LHCN-M2 (cell line): ENCODE measurements around the gene CFAP221. TPM values are rescaled to one million over a fixed set of nuclear protein-coding genes. Genes with fewer than 3 reads are reported as not detected.
A peak's percentile ranks its signal among the peaks of the same experiment; 100 is the strongest.

Experiments used
- DNase-seq: peaks from one replicate; pipeline ENCODE4 v3.0.0-alpha.2; 2012; ENCODE audit warnings: low read depth
- polyA plus RNA-seq: library from polyadenylated mRNA; unstranded; fragments of >200 nt; gene quantifications from one replicate; pipeline ENCODE4 v1.2.1, GENCODE V29; 2012; ENCODE audit warnings: missing spikeins
- total RNA-seq: library from RNA; depleted of rRNA; stranded (reverse); fragments of >200 nt; gene quantifications from 2 replicates; pipeline ENCODE4 v1.2.3, GENCODE V29; 2014; rRNA removed

CFAP221 gene
- total RNA-seq, result not detected in 2 replicates
- not detected for polyA plus RNA-seq

DNA sequence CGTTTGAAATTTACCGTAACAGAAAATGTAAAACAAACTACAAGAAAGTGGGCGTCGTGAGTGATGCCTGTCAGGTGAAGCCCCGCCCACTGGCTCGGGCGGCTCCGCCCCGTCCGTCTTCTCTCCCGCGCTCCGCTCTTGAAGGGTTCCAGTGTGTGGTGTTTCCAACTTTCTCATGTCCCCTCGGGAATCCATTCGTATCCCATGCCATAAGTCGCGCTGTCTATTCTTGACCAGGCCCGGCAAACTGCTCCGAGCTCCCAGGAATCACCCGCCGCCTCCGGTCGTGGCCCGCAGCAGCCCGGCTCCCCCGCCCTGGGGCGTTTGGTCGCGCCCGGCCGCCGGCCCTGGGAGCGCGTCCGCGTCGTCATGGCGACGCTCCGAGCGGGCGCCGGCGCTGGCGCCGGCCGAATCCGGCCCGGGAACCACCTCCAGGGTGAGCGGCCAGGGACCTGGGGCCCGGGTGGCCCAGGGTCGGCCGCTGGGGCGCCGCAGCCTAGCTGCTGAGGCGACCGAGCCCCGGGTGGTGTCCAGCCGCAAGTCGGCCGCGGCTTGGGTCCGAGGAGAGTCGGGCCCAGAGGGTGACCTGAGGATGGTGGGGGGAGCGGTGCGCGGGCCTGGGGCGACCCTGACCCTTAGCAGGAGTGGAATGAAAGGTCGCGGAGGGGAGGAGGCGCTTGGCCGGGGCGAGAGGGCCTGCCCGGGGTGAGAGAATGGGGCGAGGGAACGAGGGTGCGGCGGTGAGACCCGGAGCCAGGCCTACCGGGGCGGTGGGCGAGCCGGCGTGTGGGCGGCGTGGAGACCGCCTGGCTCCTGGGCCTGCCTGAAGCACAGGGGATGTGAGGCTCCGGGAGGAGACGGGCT, at the start of gene CFAP221:
Gene CFAP221, plus strand, starts transcription at position 375 of the 864 bp plus-strand sequence. CDS start 1,683 bp downstream, outside the sequence.
- DNase-seq, result peak; percentile 55

DNA sequence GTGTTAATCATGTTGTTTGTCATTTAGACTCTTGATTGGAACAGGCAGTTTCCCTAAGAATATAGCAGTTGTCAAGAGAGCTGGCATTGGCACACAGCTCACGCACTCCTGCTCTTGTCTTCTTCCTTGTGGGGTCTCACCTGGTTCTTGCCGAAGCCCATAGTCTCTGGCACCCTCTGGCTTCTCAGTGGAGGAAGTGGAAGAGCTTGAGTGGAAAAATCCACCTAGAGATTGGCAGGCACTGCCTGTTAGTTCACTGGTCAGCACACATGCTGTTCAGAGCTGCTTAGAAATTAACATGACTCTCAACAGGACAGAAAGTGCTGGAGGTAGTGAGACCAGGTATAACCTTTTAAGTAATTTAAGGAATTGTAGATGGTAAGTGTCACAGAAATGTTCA, 48.3 kb upstream of the CFAP221 start:
- no peak for DNase-seq

DNA sequence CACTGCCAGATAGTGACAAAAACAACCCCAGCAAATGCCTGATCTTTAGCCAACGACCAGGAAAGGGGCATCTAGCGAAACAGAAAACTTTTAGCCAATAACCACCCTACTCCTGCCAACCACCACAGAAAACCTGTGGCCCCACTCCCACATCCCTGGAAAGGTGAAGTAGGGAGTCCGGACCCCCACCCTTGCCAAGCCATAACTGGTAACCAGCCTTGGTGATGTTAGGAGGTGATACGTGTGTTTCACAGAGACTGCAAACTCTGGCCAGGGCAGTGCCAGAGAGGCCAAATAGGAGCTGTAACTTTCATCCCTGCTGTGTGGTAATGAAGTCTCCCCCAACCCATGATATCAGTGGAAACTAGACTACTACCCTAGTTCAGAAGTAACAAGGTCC, 47.6 kb upstream of the CFAP221 start:
- DNase-seq, result no peak

GRCh38 chr2:119508756-119509155, 35.5 kb upstream of the CFAP221 start:
- DNase-seq, result no peak

GRCh38 chr2:119511989-119512388, 32.3 kb upstream of the CFAP221 start:
- no peak for DNase-seq

DNA sequence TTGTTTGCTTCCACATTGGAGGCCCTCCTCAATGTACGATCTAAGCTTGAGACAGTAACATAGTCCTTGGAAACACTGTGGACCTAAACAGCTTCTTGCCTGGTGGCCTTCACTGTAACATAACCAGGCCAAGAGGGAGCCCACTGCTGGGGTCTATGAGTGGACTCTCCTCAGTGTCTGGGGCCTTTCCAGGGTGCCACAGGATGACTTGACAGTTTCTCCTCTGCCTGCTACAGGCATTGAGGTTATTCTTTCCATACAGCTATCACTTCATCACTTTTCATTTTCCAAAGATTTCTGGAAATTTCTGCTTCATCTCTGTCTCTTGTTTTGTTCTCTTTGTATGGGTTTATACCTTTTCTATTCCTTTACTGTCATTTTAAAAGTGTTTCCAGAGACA, 31.3 kb upstream of the CFAP221 start:
- DNase-seq, result no peak

DNA sequence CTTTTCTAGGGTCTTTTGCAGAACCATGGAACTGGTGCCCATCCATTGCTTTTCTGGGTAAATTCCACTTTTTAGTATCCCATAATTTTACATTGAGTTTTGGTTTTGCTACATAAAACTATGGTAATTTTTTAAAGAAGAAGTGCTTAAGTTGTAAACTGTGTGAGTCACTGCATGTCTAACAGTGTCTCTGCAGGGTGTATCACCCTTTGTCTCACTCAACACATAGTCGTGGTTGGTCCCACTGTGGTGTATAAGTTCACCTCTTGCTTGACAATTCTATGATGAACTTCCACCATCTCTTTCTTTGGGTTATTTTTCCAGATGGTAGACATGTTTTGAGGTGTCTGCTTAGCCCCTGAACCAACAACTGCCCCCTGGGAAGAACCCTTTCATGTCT, 30.4 kb upstream of the CFAP221 start:
- no peak for DNase-seq

DNA sequence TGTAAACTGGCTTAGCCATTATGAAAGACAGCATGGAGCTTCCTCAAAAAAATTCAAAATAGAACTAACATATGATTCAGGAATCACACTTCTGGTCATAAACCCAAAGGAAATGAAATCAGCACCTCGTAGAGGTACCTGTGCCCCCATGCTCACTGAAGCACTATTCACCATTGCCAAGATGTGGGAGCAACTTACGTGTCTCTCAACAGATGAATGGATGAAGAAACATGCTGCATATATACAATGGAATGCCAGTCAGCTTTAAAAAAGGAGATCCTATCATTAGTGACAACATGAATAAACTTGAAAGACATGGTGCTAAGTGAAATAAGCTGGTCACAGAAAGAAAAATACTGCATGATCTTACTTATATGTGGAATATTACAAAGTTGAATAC, 28.1 kb upstream of the CFAP221 start:
- DNase-seq, result no peak

DNA sequence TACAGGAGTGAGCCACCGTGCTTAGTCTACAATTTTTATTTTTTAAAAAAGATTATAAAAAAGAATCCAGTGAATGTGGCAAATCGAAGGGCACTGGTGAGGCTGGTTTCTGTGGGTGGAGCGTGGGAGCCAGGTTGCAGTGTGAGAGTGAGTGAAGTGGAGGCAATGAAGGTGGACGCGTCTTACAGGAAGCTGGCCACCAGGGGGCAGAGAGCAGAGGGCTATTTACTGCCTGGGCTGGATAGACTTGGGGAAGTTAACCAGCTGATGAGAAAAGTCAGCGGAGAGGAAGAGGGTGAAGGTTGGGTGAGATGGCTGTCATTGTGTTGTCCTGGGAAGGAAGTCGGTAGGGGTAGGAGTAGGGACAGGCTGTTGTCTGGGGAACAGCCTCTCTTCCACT, 26.8 kb upstream of the CFAP221 start:
- DNase-seq, result peak; percentile 25

GRCh38 chr2:119518401-119519056, 25.7 kb upstream of the CFAP221 start:
- no peak for DNase-seq

- no peak for DNase-seq
Measured at GRCh38 chr2:119519057-119519408, 25.2 kb upstream of the CFAP221 start.

- no peak for DNase-seq
Measured at GRCh38 chr2:119520696-119521432, 23.4 kb upstream of the CFAP221 start.

GRCh38 chr2:119521433-119522050, 22.7 kb upstream of the CFAP221 start:
- no peak for DNase-seq

DNA sequence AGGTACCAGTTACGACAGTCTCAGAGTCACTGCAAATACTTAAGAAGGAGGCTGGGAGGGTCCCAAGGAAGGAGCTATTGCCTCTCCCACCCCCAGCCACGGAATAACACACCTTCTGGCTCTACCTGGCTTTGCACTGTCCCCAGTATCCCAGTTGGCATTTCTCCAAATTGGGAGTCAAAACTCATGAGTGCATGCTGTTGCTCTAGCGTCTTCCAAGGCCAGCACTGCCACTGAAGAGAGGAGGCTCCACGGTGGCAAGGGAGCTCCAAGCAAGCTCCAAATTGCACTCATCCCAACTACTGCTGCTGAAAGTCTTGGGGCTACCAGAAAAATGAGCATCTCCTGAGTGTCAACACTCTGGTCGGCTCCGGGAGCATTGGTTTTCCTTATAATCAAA, 21.6 kb upstream of the CFAP221 start:
- no peak for DNase-seq

DNA sequence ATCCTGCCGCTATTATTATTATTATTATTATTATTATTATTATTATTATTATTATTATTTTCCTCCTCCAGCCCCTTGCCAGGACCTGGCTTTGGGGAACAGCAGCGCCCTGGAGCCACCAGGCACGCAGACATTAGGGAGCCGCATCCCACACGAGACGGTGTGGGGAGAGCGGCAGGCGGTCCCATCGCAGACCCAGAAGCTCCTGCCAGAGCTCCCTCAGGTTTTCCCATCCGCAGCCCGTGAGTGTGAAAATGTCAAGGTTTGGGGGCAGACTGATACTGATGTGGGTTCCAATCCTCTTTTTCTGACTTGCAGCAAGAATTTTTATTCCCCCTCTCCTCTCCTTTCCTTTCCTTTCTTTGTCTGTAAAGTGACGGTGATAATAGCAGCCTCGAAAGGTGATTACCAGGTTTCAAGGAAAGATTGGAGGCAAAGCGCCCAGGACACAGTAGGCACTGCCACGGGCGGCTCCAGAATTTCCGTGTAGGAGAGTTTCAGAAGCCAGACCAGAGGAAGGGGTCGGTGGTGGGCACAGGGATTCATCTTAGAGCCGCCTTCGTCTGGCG, 20.8 kb upstream of the CFAP221 start:
- no peak for DNase-seq

DNA sequence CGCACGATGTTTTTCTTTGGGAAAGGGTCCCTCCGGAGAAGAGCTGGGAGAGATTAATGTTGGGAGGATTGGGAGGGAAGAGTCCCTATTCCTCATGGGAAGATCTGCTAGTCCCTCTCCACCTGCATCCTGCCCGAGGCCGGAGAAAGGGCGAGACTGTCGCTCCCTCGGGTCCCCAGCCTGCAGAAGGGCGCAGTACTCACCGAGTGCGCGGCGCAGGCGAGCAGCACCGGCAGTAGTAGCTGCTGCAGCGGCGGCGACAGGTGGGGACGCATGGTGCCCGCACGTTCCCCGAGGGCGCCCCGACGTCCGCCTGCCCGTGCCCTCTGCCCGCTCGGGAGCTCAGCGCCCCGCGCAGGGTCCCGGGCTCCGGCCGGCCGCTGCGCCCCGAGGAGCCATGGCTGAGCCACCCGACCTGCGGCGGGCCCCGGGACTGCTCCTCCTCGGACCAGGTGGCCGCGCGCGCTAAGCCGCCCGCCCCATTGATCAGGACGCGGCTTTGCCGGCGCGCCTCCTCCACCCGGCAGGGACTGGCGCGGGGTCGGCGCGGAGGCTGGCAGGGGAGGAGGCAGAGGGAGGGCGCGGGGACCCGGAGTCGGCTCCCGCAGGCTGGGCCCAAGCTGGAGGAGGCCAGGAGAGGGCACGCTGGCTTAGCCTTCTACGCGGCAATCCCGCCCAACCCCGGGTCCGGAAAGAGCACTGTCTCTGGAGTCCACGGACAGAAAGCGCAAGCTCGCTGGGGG, 20.1 kb upstream of the CFAP221 start, which contains the start of gene SCTR:
Gene SCTR, minus strand, starts transcription at position 532 of the 743 bp plus-strand sequence. Its CDS starts 257 bp downstream, at position 275.
- no peak for DNase-seq

GRCh38 chr2:119525614-119526013, 18.6 kb upstream of the CFAP221 start:
- DNase-seq, result no peak

DNA sequence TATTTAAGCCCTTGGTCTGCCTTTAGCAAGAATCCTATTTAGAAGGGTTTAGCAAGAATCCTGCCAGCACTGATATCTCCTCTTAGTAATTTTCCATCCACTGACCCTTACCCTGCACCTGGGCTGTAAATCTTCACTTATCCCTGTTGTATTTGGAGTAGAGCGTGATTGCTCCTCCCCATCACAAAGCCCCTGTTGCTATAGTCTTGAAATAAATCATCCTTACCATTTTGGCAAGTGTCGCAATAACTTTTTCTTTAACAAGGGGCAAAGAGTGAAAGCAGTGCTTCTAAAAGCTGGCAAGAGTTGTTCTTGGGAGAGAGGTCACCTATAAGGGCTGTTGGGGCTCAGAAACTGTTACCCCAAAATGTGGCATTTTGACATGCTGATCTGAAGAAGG, 16.2 kb upstream of the CFAP221 start:
- no peak for DNase-seq

DNA sequence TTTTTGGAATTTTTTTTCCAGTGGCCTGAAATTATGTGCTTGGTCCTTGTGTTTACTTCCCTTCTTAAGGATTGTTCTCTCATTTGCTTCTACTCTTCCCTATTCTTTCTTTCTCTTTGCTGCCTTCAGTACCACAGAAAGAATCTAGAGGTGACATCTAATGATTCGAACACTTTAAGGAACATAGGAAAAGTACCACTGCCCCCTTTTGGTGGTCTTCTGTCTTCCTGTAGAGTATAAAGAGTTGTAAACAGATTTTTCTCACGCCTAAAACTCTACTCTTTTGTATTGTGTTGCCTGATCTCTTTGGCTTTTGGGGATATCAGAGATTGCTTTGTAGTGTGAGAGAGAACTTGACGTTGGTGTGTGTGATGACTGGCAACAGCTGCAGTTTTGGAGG, 13.0 kb upstream of the CFAP221 start:
- peak; percentile 6 for DNase-seq

GRCh38 chr2:119533560-119533959, 10.7 kb upstream of the CFAP221 start:
- no peak for DNase-seq

DNA sequence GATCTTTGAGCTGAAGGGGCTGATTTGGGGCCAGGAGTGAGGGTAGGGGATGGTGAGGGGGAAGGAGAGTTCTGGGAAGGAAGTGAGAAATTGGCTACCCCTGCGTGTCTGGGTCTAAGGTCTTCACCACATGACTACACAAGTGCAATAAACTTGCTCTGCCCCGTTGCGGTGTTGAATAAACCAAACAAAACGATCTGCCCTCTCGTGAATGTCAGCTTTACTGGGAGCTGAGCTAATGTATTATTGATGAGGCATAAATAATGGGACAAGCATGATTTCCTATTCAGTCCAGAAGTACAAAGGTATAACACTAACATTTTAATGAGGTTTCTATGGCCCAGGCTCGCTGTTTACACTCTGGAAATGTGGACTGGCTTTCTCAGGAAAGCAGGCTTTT, 8.0 kb upstream of the CFAP221 start:
- no peak for DNase-seq
